NCI-H1105 (cell line): ENCODE results near the gene ORC2.

Source experiments
- DNase-seq: peaks from one replicate; lab custom pipeline; 2025; lab: John Stamatoyannopoulos, UW

The ORC2 gene

GRCh38 chr2:200860092-200860795, 103.2 kb downstream of the ORC2 start:
- no peak for DNase-seq
